ENCODE results near the gene KLHL42.
"Not testable (repeated sequence)": the region's sequence is repeated elsewhere in the genome, so short reads cannot be mapped to it uniquely, and the experiment has no call there.

The KLHL42 gene

GRCh38 chr12:27840229-27840999 lies 60.4 kb downstream of the KLHL42 start:
- no peak for DNase-seq (ENCODE audit: low read depth)
- TF ChIP-seq CTCF (IDR thresholded peaks at IDR 0.05; ENCODE audit: low read depth, low read length, missing control alignments), result no peak
- H3K4me3 ChIP-seq (ENCODE audit: low read depth, low read length), result no peak overlapping the region

GRCh38 chr12:27841392-27841882 lies 61.4 kb downstream of the KLHL42 start:
- no peak overlapping the region for H3K4me3 ChIP-seq (ENCODE audit: low read depth, low read length)
- no peak for TF ChIP-seq CTCF (IDR thresholded peaks at IDR 0.05; ENCODE audit: low read depth, low read length, missing control alignments)
- no peak for DNase-seq (ENCODE audit: low read depth)

- TF ChIP-seq CTCF (IDR thresholded peaks at IDR 0.05; ENCODE audit: low read depth, low read length, missing control alignments), result no peak
- DNase-seq (ENCODE audit: low read depth), result no peak
- no peak overlapping the region for H3K4me3 ChIP-seq (ENCODE audit: low read depth, low read length)
These were observed 63.7 kb downstream of the KLHL42 start for GRCh38 chr12:27843714-27844245.

- no peak for TF ChIP-seq CTCF (IDR thresholded peaks at IDR 0.05; ENCODE audit: low read depth, low read length, missing control alignments)
- no peak for DNase-seq (ENCODE audit: low read depth)
- no peak overlapping the region for H3K4me3 ChIP-seq (ENCODE audit: low read depth, low read length)
These were observed 64.5 kb downstream of the KLHL42 start for GRCh38 chr12:27844366-27845090.

- DNase-seq (ENCODE audit: low read depth), result no peak
- H3K4me3 ChIP-seq (ENCODE audit: low read depth, low read length), result no peak overlapping the region
- TF ChIP-seq CTCF (IDR thresholded peaks at IDR 0.05; ENCODE audit: low read depth, low read length, missing control alignments), result no peak
These were observed 65.2 kb downstream of the KLHL42 start for GRCh38 chr12:27845187-27845586.

- not testable (repeated sequence) for H3K4me3 ChIP-seq (ENCODE audit: low read depth, low read length)
These were observed 65.7 kb downstream of the KLHL42 start for GRCh38 chr12:27845706-27846105.

GRCh38 chr12:27847293-27847692 lies 67.3 kb downstream of the KLHL42 start:
- DNase-seq (ENCODE audit: low read depth); H3K4me3 ChIP-seq (ENCODE audit: low read depth, low read length): not testable (repeated sequence)

More at GRCh38 chr12:27845706-27846105, 65.7 kb downstream of the KLHL42 start:
- DNase-seq (ENCODE audit: low read depth), result not testable (repeated sequence)
